Esophagus squamous epithelium (tissue), 4 donors: ENCODE data around the gene GABBR1.

ENCODE experiments used
- CTCF ChIP-seq, 6 experiments: fragments of 450-650 bp in 4 of 6; fragments of 200-600 bp in 2 of 6; sonication (generic) in 2 of 6; IDR thresholded peaks; one replicate each; pipeline ENCODE4 v1.5.1; 2016 to 2019; ENCODE audit warnings: antibody characterized with exemption in 6 of 6, mild to moderate bottlenecking in 4 of 6, moderate library complexity in 4 of 6
- POLR2A ChIP-seq, 4 donors: fragments of 450-650 bp; IDR thresholded peaks; one replicate each; pipeline ENCODE4 v1.6.1; 2017; ENCODE audit warnings: antibody characterized with exemption in 4 of 4, mild to moderate bottlenecking in 4 of 4, moderate library complexity in 3 of 4

GRCh38 chr6:29651413-29652197, 18.6 kb upstream of the GABBR1 start:
- TF ChIP-seq CTCF (IDR thresholded peaks at IDR 0.05) = peak; percentile 47 to 74 (median 54)
- no peak for TF ChIP-seq POLR2A (IDR thresholded peaks at IDR 0.05)
